Endothelial cell of umbilical vein (primary cell): ENCODE measurements around the gene OTOGL. TPM values are rescaled to one million over a fixed set of nuclear protein-coding genes. Genes with fewer than 3 reads are reported as not detected.

ENCODE experiments used
- BruUV-seq: library from RNA; stranded (reverse); fragments of 400-500 nt; replicated peaks from 2 replicates; lab custom pipeline; 2021; lab: Mats Ljungman, UMichigan
- CTCF ChIA-PET: fragments of 300-600, 350-600 bp; sonication (Branson Sonifier 250); formaldehyde crosslinking; loops from one replicate; lab custom pipeline; 2021; ENCODE audit warnings: antibody characterized with exemption, inconsistent platforms; lab: Charles Lee
- POLR2A ChIA-PET: fragments of 300-600, 350-600 bp; sonication (Branson Sonifier 250); formaldehyde crosslinking; loops from one replicate; lab custom pipeline; 2021; ENCODE audit warnings: antibody characterized with exemption, inconsistent platforms; lab: Charles Lee
- DNase-seq: peaks from one replicate; pipeline ENCODE4 v3.0.0-alpha.2; 2011; ENCODE audit warnings: low read depth, low spot score
- FAIRE-seq: peaks from 2 replicates; lab custom pipeline; 2011; peaks lifted over from hg19 to GRCh38; lab: Jason Lieb, UNC
- H2AFZ ChIP-seq: 2 replicates; pipeline ENCODE4 v1.6.0; 2012; ENCODE audit warnings: low read depth, low read length, control low read depth, inconsistent platforms
- H3K27ac ChIP-seq: 2 replicates; pipeline ENCODE4 v1.5.1; 2011; ENCODE audit warnings: low read depth, mild to moderate bottlenecking, control low read depth, low read length, moderate library complexity; ENCODE audit not compliant: insufficient read depth
- H3K27me3 ChIP-seq, 2 experiments: 2 replicates each; pipeline versions ENCODE4 v1.6.0 to v1.6.1; 2011; ENCODE audit warnings: low read length in 2 of 2, mixed read lengths in 1 of 2; ENCODE audit not compliant: control insufficient read depth in 2 of 2, insufficient read depth in 2 of 2
- H3K36me3 ChIP-seq, 2 experiments: 2 replicates in 1 of 2; 3 replicates in 1 of 2; pipeline ENCODE4 v1.5.1; 2011; ENCODE audit warnings: low read length in 2 of 2, mild to moderate bottlenecking in 1 of 2, moderate library complexity in 1 of 2; ENCODE audit not compliant: control insufficient read depth in 2 of 2, insufficient read depth in 2 of 2; ENCODE audit errors: extremely low read depth in 1 of 2
- H3K4me1 ChIP-seq: 3 replicates; pipeline ENCODE4 v1.5.1; 2011; ENCODE audit warnings: mild to moderate bottlenecking, low read length; ENCODE audit not compliant: control insufficient read depth, insufficient read depth; ENCODE audit errors: extremely low read depth
- H3K4me2 ChIP-seq: 2 replicates; pipeline ENCODE4 v1.6.1; 2011; ENCODE audit warnings: low read length, control low read depth, mixed read lengths; ENCODE audit not compliant: insufficient read depth
- H3K4me3 ChIP-seq, 3 experiments: fragments of 200-600 bp in 1 of 3; sonication (generic), shearing (Covaris generic) in 1 of 3; replicated peaks in 1 of 3; 2 replicates each; pipeline ENCODE4 v1.5.1; 2011 to 2016; ENCODE audit warnings: control low read depth in 3 of 3, low read length in 3 of 3, mild to moderate bottlenecking in 2 of 3, inconsistent platforms in 1 of 3, low read depth in 1 of 3, moderate library complexity in 1 of 3; ENCODE audit not compliant: insufficient read depth in 1 of 3
- H3K79me2 ChIP-seq: 2 replicates; pipeline ENCODE4 v1.6.0; 2012; ENCODE audit warnings: low read length, inconsistent platforms; ENCODE audit not compliant: control insufficient read depth, insufficient read depth
- H3K9ac ChIP-seq: replicated peaks from 2 replicates; pipeline ENCODE3; 2011; ENCODE audit warnings: low read length, control low read depth; ENCODE audit not compliant: insufficient read depth; ENCODE audit errors: extremely low read depth
- H3K9me1 ChIP-seq: replicated peaks from 3 replicates; pipeline ENCODE4 v1.6.0; 2011; ENCODE audit warnings: mild to moderate bottlenecking, low read length; ENCODE audit not compliant: control insufficient read depth, insufficient read depth; ENCODE audit errors: extremely low read depth
- H3K9me3 ChIP-seq: replicated peaks from 2 replicates; pipeline ENCODE4 v1.5.1; 2012; ENCODE audit warnings: low read length, inconsistent platforms; ENCODE audit not compliant: control insufficient read depth, insufficient read depth
- H4K20me1 ChIP-seq: replicated peaks from 2 replicates; pipeline ENCODE3; 2011; ENCODE audit warnings: mild to moderate bottlenecking, low read length; ENCODE audit not compliant: control insufficient read depth, insufficient read depth; ENCODE audit errors: extremely low read depth
- EZH2 ChIP-seq: IDR thresholded peaks from 2 replicates; pipeline ENCODE4 v1.6.1; 2012; ENCODE audit warnings: borderline replicate concordance, low read depth, mild to moderate bottlenecking, moderate library complexity, low read length, inconsistent platforms; ENCODE audit not compliant: severe bottlenecking
- FOS ChIP-seq: IDR thresholded peaks from 2 replicates; pipeline ENCODE4 v1.6.1; 2011; ENCODE audit warnings: mild to moderate bottlenecking, low read length, moderate library complexity, borderline replicate concordance; ENCODE audit not compliant: insufficient read depth
- GATA2 ChIP-seq: IDR thresholded peaks from 2 replicates; pipeline ENCODE4 v1.7.0; 2011; ENCODE audit warnings: low read depth, mild to moderate bottlenecking, moderate library complexity, mixed read lengths, low read length; ENCODE audit not compliant: insufficient read length, insufficient read depth
- JUN ChIP-seq: IDR thresholded peaks from 2 replicates; pipeline ENCODE4 v1.6.1; 2011; ENCODE audit warnings: borderline replicate concordance, low read depth; ENCODE audit not compliant: insufficient read length, insufficient read depth
- MYC ChIP-seq: IDR thresholded peaks from one replicate; pipeline ENCODE4 v1.6.1; 2011; ENCODE audit warnings: mild to moderate bottlenecking, low read depth, low read length
- POLR2A ChIP-seq: IDR thresholded peaks from 2 replicates; pipeline ENCODE4 v1.6.1; 2012; ENCODE audit warnings: low read depth, mild to moderate bottlenecking, control low read depth, low read length
- POLR2AphosphoS5 ChIP-seq: IDR thresholded peaks from 2 replicates; pipeline ENCODE4 v1.6.1; 2012; ENCODE audit warnings: low read depth, mild to moderate bottlenecking, control low read depth, low read length, moderate library complexity; ENCODE audit not compliant: insufficient read depth
- dilution Hi-C: fragments of 300-500 bp; cut with MboI; formaldehyde crosslinking; loops from one replicate; pipeline ENCODE4 v1.15.0; 2019; ENCODE audit warnings: low sequenced_read_pairs; ENCODE audit not compliant: extremely low pct_ligation_motif_present
- intact Hi-C: fragments of 100-400 bp; cut with micrococcal nuclease; formaldehyde crosslinking; loops from one replicate; pipeline ENCODE4 v1.10.0; 2022
- polyA plus RNA-seq, 4 experiments: library from polyadenylated mRNA; depleted of rRNA in 3 of 4; stranded (reverse) in 3 of 4; unstranded in 1 of 4; fragments of >200 nt; gene quantifications; 2 replicates each; pipeline versions ENCODE4 v1.2.1 to v1.2.3, GENCODE V29; 2011 to 2012; ENCODE audit warnings: missing spikeins in 1 of 4
- total RNA-seq: library from RNA; stranded (reverse); gene quantifications from 2 replicates; pipeline ENCODE4 v1.2.3, GENCODE V29; 2021
- TF ChIP-seq, protein P1 (sequence below), 2 donors: IDR thresholded peaks; 1 replicate in 1 of 2; 2 replicates in 1 of 2; pipeline ENCODE4 v1.5.1; 2011; ENCODE audit warnings: low read length in 2 of 2, mild to moderate bottlenecking in 2 of 2, moderate library complexity in 2 of 2, control low read depth in 1 of 2, inconsistent platforms in 1 of 2, low read depth in 1 of 2; ENCODE audit not compliant: insufficient read depth in 1 of 2; ENCODE audit errors: extremely low read depth in 1 of 2
- TF ChIP-seq, protein P2 (sequence below): IDR thresholded peaks from 2 replicates; pipeline ENCODE4 v1.6.1; 2011; ENCODE audit not compliant: insufficient read depth, insufficient read length

OTOGL gene
- total and polyA plus RNA-seq, 2 donors (not counting 3 experiments of a cell fraction or from before 2014, with no cell fraction given): 1.4 to 2.0 TPM

DNA sequence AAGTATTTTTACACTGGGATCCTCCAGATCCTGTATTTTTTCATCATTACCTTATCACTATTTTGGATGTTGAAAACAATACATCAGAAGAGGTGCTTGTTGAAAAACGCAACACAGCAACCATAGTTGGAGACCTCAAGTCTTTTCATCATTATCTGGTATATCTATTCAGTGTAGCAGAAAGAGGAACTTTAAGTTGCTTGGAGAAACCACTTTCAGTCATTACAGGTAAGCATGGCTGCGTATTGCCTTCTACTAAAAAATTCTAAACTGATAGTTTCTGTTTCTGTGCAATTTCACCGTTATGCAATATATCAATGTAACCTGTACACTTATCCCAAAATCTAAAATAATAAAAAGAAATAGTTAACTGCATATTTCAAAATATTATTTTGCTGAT lies 312.4 kb downstream of the OTOGL start:
- BruUV-seq: no TSS peak
- Histone ChIP-seq H3K36me3 (no peaks in the 10 kb centered on the region), H3K4me1 (no peaks in the 10 kb centered on the region), H3K9me3 (no peaks in the 10 kb centered on the region), H3K79me2 (no peaks in the 10 kb centered on the region), H3K4me2 (no peak overlapping the region), H3K27me3 (no peaks in the 10 kb centered on the region), H4K20me1 (no peaks in the 10 kb centered on the region), H2AFZ (no peak overlapping the region), H3K9me1 (no peaks in the 10 kb centered on the region), H3K27ac (no peak overlapping the region), H3K4me3 (no peak overlapping the region), H3K9ac (no peak overlapping the region)
- dilution Hi-C loops (no loop called here), intact Hi-C loops (loop anchor here (1.0 to 5.0 kb wide), 6 partner anchors 187 to 847 kb away; no protein-coding TSS in a partner anchor)
- TF ChIP-seq FOS (no peak), POLR2AphosphoS5 (no peak), POLR2A (no peak), EZH2 (no peak), GATA2 (no peak), MYC (no peak), JUN (no peak)
- TF ChIP-seq, protein P1, sequence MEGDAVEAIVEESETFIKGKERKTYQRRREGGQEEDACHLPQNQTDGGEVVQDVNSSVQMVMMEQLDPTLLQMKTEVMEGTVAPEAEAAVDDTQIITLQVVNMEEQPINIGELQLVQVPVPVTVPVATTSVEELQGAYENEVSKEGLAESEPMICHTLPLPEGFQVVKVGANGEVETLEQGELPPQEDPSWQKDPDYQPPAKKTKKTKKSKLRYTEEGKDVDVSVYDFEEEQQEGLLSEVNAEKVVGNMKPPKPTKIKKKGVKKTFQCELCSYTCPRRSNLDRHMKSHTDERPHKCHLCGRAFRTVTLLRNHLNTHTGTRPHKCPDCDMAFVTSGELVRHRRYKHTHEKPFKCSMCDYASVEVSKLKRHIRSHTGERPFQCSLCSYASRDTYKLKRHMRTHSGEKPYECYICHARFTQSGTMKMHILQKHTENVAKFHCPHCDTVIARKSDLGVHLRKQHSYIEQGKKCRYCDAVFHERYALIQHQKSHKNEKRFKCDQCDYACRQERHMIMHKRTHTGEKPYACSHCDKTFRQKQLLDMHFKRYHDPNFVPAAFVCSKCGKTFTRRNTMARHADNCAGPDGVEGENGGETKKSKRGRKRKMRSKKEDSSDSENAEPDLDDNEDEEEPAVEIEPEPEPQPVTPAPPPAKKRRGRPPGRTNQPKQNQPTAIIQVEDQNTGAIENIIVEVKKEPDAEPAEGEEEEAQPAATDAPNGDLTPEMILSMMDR (IDR thresholded peaks at IDR 0.05; ENCODE audit: extremely low read depth in 1 of 2, insufficient read depth in 1 of 2, low read depth in 1 of 2, low read length in 2 of 2): no peak
- TF ChIP-seq, protein P2, sequence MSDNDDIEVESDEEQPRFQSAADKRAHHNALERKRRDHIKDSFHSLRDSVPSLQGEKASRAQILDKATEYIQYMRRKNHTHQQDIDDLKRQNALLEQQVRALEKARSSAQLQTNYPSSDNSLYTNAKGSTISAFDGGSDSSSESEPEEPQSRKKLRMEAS: no peak
- DNase-seq (no peak), FAIRE-seq (no peak)
- ChIA-PET POLR2A (no interaction called here), CTCF (interaction anchor here (0.9 to 1.7 kb wide), 5 partner anchors 10 to 717 kb away, joined by 3 to 5 read pairs (median 4); no protein-coding TSS in a partner anchor)
